HUES64 (cell line): ENCODE data around the gene TSPAN4.

Experiments used
- H3K27ac ChIP-seq: 2 replicates; pipeline ENCODE4 v1.7.0; 2013; ENCODE audit warnings: low read depth, low read length, inconsistent platforms
- H3K27me3 ChIP-seq: 2 replicates; pipeline ENCODE4 v1.6.1; 2013; ENCODE audit warnings: mild to moderate bottlenecking, low read length; ENCODE audit not compliant: insufficient read depth
- H3K36me3 ChIP-seq: 2 replicates; pipeline ENCODE4 v1.6.1; 2013; ENCODE audit warnings: mild to moderate bottlenecking, low read length; ENCODE audit not compliant: insufficient read depth
- H3K4me1 ChIP-seq: 2 replicates; pipeline ENCODE4 v1.6.1; 2013; ENCODE audit warnings: mild to moderate bottlenecking, low read length, moderate library complexity; ENCODE audit not compliant: insufficient read depth
- H3K4me3 ChIP-seq: 2 replicates; pipeline ENCODE4 v1.5.1; 2013; ENCODE audit warnings: mild to moderate bottlenecking, low read length, moderate library complexity
- H3K9ac ChIP-seq: 2 replicates; pipeline ENCODE4 v1.6.1; 2013; ENCODE audit warnings: mild to moderate bottlenecking, low read depth, low read length
- H3K9me3 ChIP-seq: 2 replicates; pipeline ENCODE4 v1.6.1; 2013; ENCODE audit warnings: low read depth, low read length; ENCODE audit not compliant: insufficient read depth
- WGBS: fragments of 150-250, 120-280 bp; methylation state at CpG from one replicate; pipeline ENCODE4 v1.1.7; 2013; ENCODE audit warnings: missing lambda C conversion rate; 5-methylcytosine and 5-hydroxymethylcytosine counted together

Gene TSPAN4

DNA sequence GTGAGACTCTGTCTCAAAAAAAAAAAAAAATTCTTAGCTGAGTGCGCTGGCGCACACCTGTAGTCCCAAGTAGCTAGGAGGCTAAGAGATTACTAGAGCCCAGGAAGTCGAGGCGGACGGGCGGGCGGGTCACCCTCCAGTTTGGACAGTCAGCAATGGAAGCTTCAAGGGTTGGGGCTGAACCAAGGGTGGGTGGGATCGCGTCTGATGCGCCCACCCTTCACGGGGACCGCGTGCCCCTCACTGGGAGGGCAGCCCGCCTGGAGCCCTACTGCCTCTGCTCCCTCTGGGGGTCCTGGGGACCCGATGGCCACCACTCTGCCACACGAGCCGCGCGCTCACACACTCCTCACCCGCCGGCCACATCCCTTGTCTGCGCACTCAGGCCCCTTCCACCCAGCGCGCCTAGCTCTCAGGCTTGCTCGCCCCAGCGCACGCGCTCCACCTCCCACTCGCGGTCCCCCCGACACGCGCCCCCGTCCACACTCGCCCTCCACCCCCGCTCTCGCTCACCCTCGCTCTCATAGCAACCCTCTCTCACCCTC is 67.5 kb downstream of the TSPAN4 start:
- no peak overlapping the region for H3K27ac ChIP-seq
- H3K27me3 ChIP-seq, result no peaks in the 10 kb centered on the region
- H3K4me3 ChIP-seq, result peak overlapping the region; percentile 92
- peak overlapping the region; percentile 84 for H3K9ac ChIP-seq
- H3K4me1 ChIP-seq, result no peaks in the 10 kb centered on the region
- WGBS, result 4% methylated on average over 38 of the region's 38 CpGs
- H3K36me3 ChIP-seq, result peaks cover 20% of the 10 kb centered on the region
- no peaks in the 10 kb centered on the region for H3K9me3 ChIP-seq

DNA sequence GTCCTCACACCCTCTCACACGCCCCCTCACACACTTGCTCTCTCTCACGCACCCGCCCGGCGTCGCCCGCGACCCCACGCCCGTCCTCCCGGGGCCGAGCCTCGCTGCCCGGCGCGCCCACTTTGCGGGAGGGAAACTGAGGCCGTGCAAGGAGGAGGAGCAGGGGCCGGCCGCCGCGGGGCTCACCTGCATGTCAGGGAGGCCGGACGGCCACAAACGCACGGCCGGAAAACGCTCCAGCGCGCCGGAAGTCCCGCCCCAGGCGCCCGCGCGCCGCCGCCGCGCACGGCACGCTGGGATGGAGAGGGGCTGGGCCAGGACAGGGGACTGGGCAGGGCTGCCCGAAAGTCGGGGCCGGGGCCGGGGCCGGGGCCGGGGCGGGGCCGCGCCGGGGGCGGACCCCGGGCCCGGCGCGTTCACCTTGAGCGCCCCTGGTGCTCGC is 68.0 kb downstream of the TSPAN4 start, which contains the start of gene CHID1:
Gene CHID1 (minus strand): TSS at position 222 of the 442 bp plus-strand sequence. CDS start 5,994 bp downstream, outside the sequence.
- H3K36me3 ChIP-seq, result peaks cover 19% of the 10 kb centered on the region
- no peaks in the 10 kb centered on the region for H3K9me3 ChIP-seq
- under 1% methylated on average over 59 of the region's 59 CpGs for WGBS
- no peaks in the 10 kb centered on the region for H3K4me1 ChIP-seq
- peak within 1 kb of the TSS; percentile 92 for H3K4me3 ChIP-seq
- no peaks in the 10 kb centered on the region for H3K27me3 ChIP-seq
- H3K9ac ChIP-seq, result peak within 1 kb of the TSS; percentile 95
- peak within 1 kb of the TSS; percentile 96 for H3K27ac ChIP-seq

DNA sequence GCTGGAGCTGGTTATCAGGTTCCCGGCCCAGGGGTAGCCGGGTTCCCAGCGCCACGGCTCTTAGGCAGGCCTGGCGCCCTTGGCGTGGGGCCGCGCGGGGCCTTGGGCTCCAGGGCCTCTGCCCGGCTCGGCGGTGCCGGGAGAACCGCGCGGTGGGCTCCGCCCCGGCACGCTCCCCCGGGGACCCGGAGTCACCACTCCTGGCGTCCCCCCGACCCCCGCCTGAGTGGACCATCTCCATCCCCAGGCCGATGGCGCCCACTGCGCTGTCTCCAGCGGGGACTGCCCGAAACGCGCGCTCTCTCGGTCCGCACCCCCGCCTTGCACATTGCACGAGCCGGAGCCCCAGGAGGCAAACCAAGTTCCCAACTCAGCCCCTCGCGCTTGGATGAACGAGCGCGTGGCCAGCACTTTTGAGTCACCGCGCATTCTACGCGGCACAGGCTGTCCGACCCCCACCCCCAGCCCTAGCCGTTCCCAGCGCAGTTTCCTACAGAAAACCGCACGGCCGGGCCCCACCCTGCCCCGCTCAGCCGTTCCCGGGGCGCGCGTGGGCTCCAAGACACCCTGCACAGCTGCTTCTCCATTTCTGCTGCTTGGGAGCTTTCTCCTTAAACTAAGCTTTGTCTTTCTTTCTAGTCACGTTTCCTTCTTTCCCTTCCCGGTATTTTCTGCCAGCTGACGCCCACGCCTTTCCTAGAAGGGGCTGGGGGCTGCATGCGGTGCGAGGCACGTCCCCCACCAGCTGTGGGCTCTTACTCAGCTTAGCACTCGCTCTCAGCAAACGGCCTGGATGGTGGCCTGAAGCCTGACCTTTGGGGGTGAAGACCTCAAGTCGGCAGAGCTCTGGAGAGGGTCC is 68.6 kb downstream of the TSPAN4 start:
- no peaks in the 10 kb centered on the region for H3K9me3 ChIP-seq

DNA sequence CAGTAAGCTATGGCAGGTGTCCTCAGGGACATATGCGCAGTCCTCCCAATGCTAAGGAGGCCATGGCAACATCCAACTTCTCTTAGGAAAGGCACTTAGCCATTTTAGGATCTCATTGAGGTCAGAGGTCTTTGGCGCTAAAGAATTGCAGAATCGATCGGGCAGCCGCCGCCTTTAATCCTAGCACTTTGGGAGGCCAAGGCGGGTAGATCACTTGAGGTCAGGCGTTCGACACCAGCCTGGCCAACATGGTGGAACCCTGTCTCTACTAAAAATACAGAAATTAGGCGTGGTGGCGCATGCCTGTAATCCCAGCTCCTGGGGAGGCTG is 69.2 kb downstream of the TSPAN4 start:
- Histone ChIP-seq H3K27me3 (no peaks in the 10 kb centered on the region), H3K4me1 (no peaks in the 10 kb centered on the region), H3K36me3 (peaks cover 11% of the 10 kb centered on the region), H3K4me3 (peak overlapping the region; percentile 92), H3K9me3 (no peaks in the 10 kb centered on the region), H3K27ac (no peak overlapping the region; the same call in 1 of the 2 replicates), H3K9ac (no peak overlapping the region)
- 95% methylated on average over 11 of the region's 11 CpGs for WGBS

More for the DNA sequence above, 68.6 kb downstream of the TSPAN4 start:
- peaks cover 16% of the 10 kb centered on the region for H3K36me3 ChIP-seq
- 6% methylated on average over 68 of the region's 68 CpGs for WGBS
- H3K4me3 ChIP-seq, result peak overlapping the region; percentile 92
- H3K27me3 ChIP-seq, result no peaks in the 10 kb centered on the region
- H3K9ac ChIP-seq, result peak overlapping the region; percentile 95
- peak overlapping the region; percentile 96 for H3K27ac ChIP-seq
- no peaks in the 10 kb centered on the region for H3K4me1 ChIP-seq

DNA sequence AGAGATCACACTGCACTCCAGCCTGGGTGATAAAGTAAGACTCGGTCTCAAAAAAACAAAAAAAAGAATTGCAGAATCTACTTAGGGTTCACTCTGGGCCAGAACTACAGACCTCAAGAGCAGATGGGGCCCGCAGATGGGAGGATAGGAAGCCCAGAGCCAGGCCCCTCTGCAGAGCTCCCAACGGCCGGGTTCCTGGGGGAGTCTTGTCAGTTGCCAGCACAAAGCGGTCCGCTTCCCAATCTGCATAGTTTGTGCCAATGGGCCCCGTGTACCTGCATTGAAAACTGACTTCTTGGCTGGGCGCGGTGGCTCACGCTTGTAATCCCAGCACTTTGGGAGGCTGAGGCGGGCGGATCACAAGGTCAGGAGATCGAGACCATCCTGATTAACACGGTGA is 69.6 kb downstream of the TSPAN4 start:
- H3K4me1 ChIP-seq, result no peaks in the 10 kb centered on the region
- H3K9me3 ChIP-seq, result no peaks in the 10 kb centered on the region
- no peak overlapping the region for H3K9ac ChIP-seq
- H3K27ac ChIP-seq, result no peak overlapping the region
- H3K36me3 ChIP-seq, result peaks cover 10% of the 10 kb centered on the region; the same call in 1 of the 2 replicates
- no peaks in the 10 kb centered on the region for H3K27me3 ChIP-seq
- no peak overlapping the region for H3K4me3 ChIP-seq
- WGBS, result 94% methylated on average over 14 of the region's 14 CpGs

DNA sequence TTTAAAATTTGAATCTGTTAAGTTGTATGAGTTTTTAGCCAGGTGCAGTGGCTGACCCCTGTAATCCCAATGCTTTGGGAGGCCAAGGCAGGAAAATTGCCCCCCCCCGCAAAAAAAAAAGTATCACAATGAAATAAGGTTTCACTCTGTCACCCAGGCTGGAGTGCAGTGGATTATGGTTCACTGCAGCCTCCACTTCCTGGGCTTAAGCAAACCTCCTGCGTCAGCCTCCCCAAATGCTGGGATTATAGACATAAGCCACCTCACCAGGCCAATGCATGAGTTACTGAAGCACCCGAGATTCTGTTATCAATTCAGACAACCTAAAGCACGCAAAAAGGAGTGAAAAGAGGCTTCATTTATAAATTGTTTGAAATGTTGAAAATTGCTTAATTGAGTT is 70.4 kb downstream of the TSPAN4 start:
- no peak overlapping the region for H3K27ac ChIP-seq
- no peaks in the 10 kb centered on the region for H3K9me3 ChIP-seq
- no peak overlapping the region for H3K9ac ChIP-seq
- H3K27me3 ChIP-seq, result no peaks in the 10 kb centered on the region
- no peaks in the 10 kb centered on the region for H3K4me1 ChIP-seq
- 0 out of 2 replicates have a peak, but pooled peaks cover 4% of the 10 kb centered on the region for H3K36me3 ChIP-seq
- no peak overlapping the region for H3K4me3 ChIP-seq
- WGBS, result 92% methylated on average over 4 of the region's 4 CpGs

DNA sequence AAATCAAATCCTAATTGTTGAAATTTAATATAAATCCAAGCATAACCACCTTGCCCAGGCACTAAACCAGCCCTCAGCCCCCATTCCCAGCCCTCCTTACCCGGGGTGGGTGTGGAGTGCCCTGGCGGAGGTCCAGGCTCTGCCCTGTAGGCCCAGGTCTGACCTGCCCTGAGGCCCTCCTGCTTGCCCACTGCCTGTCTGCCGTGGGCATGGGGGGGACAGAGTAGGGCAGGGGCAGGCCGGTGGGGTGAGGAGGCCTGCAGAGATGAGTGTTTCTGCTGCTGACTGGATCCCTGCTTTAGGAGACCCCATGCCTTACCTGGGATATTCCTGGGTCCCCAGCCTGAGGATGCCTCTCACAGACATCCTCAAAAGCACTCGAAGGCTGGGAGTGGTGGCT is 71.6 kb downstream of the TSPAN4 start:
- H3K9ac ChIP-seq, result no peak overlapping the region
- H3K9me3 ChIP-seq, result no peaks in the 10 kb centered on the region
- no peaks in the 10 kb centered on the region for H3K27me3 ChIP-seq
- 0 out of 2 replicates have a peak, but pooled peaks cover 3% of the 10 kb centered on the region for H3K36me3 ChIP-seq
- no peaks in the 10 kb centered on the region for H3K4me1 ChIP-seq
- no peak overlapping the region for H3K4me3 ChIP-seq
- WGBS, result 90% methylated on average over 5 of the region's 5 CpGs
- no peak overlapping the region for H3K27ac ChIP-seq

DNA sequence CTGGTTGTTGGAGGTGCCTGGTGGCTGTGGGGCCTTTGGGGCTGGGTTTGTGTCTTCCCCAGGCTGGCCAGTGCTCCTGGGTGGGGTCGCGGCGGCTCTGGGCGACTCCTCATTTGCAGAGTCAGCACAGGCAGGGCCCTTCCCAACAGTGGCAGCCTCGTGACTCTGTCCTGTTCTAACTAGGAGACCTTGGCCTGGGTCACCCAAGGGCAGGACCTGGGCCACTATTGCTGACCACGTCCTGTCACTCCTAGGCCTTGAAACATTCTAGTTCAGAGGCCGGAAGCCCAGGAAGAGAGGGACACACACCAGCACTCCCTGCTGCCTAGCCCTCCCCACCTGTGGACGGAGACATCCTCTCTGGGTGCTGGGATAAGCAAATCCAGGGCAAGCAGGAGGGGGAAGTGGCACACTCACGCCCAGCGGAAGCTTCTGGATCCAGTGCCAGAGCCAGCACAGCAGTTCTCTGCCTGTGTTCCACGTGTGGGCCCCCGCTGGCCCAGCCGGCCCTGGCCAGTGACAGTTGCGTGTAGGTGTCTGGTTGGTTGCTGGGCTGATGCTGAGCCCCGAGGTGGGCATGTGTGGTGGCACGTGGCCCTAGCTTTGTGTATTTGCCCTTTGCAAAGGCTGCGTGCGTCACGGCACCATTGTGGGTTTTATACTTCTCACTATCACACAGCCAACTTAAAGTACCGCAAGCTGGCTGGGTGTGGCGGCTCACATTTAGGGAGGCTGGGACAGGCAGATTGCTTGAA is 72.3 kb downstream of the TSPAN4 start:
- Histone ChIP-seq H3K4me1 (no peaks in the 10 kb centered on the region), H3K27ac (no peak overlapping the region), H3K9ac (no peak overlapping the region), H3K27me3 (no peaks in the 10 kb centered on the region), H3K36me3 (no peaks in the 10 kb centered on the region), H3K9me3 (no peaks in the 10 kb centered on the region), H3K4me3 (no peak overlapping the region)
- WGBS, result 91% methylated on average over 21 of the region's 21 CpGs
